GM10266 (cell line): ENCODE data around the gene WNT9A.

ENCODE experiments used
- DNase-seq: peaks from one replicate; pipeline ENCODE4 v3.0.0; 2012; ENCODE audit errors: extremely low spot score
- TF ChIP-seq, protein P1 (sequence below): IDR thresholded peaks from 2 replicates; pipeline ENCODE4 v1.5.1; 2012; ENCODE audit warnings: mild to moderate bottlenecking, low read depth; ENCODE audit not compliant: control insufficient read depth, insufficient read depth; ENCODE audit errors: missing control alignments

Gene WNT9A

DNA sequence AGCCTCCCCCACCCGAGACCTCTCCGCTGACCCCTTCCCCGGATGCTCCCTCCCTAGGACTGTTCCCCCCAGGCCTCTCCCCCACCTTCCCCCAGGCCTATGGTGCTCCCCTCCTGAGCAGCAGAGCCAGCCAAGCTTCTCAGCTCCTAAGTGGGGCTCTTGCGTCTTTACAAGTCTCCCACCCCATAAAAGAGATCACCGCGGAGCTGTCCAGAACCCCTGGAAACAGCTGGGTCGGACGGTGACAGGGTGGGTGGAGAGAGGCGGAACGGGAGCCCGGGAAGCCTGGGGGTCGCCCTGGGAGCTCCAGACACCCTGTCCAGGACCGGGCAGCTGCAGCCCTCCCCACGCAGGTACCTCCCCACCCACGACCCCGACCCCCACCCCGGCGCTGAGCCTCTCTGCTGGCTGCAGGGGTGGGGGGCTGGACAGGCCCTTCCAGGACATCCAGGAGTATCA lies 61.2 kb downstream of the WNT9A start:
- no peak for DNase-seq
- TF ChIP-seq, protein P1, sequence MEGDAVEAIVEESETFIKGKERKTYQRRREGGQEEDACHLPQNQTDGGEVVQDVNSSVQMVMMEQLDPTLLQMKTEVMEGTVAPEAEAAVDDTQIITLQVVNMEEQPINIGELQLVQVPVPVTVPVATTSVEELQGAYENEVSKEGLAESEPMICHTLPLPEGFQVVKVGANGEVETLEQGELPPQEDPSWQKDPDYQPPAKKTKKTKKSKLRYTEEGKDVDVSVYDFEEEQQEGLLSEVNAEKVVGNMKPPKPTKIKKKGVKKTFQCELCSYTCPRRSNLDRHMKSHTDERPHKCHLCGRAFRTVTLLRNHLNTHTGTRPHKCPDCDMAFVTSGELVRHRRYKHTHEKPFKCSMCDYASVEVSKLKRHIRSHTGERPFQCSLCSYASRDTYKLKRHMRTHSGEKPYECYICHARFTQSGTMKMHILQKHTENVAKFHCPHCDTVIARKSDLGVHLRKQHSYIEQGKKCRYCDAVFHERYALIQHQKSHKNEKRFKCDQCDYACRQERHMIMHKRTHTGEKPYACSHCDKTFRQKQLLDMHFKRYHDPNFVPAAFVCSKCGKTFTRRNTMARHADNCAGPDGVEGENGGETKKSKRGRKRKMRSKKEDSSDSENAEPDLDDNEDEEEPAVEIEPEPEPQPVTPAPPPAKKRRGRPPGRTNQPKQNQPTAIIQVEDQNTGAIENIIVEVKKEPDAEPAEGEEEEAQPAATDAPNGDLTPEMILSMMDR, result no peak

DNA sequence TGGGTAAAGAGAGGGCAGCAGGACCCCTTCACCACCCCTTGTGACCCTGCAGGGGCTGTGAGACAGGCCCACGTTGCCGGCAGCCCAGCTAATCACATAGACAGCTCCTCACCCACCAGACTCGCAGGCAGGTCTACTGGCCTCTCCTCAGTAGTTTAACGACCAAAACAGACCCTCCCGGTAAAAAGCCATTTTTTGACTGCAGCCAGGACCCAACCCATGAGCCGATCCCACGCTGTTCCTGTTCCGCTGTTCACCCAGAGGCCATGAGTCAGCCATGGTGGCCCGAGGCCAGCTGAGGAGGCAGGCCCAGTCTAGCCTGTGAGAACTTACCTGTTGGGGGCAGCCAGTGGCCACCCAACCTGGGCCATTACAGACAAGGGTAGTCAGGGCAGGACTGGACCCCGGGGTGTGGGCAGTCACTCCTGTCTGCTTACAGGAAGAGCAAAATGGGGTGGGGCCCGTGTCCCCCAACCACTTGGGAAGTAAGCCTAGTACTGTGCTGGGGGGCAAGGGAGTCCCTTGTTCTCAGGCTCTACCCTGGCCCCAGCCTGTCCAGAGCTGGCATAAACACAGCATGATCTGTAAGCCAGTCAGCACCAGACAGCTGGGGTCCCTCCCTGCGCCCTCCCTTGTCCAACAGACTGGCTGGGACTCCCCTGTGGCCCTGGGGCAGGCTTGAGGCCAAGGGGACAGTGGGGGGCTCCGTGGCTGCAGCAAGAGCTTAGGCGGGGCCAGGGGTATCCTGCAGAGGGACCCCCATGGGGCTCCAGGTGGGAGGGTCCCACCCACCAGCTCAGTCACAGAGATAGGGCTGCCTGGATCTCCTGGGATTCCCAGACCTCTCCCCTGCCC lies 61.9 kb downstream of the WNT9A start:
- no peak for DNase-seq
- TF ChIP-seq, protein P1, result no peak

DNA sequence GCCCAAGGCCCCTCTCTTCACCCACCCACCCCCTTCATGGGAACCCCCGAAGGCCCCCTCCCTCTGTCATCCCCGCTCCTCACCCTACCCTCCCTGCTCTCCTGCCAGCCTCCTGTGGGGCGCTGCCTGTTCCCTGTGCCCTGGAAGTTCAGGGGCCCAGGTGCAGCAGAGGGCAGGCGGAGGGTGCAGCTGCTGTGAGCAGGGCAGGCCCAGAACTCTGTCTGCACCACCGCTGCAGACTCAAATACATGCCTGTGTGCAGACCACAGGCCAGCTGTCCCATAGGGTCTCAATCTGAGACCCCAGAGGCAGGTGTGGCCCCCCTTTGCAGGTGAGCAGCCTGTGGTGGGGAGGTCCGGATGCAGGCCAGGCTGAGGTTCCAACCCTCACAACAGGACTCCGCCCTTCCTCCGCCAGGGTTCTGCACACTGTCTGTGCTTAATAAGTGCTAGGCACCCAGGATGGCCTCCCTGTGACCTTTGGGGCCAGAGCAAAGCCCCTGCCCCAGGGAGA lies 62.5 kb downstream of the WNT9A start:
- DNase-seq, result no peak
- TF ChIP-seq, protein P1, result no peak

DNA sequence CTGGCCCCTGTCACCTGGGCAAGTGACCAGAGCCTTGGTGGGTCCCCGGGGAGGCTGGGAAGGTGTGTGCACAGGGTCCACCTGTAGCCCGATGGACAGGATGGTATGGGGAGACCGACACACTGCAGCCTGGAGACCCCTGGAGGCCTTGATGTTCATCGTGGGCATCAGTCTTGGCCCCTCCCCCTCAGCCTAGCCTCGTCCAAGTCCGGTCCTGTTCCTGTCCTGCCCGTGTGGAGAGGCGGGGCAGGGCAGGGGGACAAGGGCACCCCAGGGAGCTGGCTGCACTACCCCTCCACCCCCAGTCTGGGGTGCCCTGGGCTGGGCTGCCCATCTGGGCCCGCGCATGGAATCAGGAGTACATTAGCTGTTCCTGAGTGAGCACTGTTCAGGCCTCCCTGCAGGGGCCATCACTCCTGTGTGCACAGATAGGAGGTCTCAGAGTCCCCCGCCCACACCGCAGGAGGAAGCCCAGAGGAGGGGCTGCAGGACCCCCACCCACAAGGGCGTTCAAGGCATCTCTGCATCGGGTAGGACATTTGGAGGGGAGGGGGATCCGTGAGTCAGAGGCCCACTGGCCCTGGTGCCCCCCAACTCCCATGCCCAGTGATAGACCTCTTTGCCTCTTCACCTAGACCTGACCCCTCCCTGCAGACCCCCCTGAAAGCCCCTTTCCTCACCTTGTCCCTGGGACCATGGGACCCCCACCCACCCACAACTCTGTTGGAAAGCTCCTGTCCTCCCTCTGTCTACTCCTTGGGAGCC lies 63.2 kb downstream of the WNT9A start:
- DNase-seq, result no peak
- TF ChIP-seq, protein P1, result no peak

DNA sequence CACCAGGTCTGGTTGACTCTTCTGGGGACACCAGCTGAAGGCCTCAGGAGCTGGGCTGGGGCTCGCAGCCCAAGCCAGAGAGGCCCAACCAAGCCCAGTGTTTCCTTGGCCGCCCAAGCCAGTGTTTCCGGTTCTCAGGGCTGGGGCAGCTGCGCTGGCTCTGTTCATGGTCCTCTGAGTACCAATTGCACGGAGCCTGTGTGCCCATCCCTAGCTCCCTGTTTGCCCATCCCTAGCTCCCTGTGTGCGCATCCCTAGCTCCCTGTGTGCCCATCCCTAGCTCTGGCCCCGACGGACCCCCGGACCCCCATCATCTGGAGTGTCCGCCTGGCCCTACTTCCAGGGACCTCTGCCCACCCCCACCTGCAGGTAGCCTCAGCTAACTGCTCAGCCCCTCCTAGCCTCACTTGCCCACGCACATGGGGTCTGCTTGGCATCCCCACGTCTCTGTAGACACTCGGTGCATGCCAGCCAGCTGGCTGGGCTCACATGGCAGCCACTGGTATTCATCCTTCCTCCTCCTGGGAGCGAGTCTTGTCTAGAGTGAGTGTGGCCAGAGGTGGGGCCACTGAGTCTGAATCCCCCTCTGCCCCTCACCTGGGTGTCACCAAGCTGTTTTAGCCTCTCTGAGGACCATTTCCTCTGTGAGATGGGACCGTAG lies 64.0 kb downstream of the WNT9A start:
- TF ChIP-seq, protein P1, result no peak

DNA sequence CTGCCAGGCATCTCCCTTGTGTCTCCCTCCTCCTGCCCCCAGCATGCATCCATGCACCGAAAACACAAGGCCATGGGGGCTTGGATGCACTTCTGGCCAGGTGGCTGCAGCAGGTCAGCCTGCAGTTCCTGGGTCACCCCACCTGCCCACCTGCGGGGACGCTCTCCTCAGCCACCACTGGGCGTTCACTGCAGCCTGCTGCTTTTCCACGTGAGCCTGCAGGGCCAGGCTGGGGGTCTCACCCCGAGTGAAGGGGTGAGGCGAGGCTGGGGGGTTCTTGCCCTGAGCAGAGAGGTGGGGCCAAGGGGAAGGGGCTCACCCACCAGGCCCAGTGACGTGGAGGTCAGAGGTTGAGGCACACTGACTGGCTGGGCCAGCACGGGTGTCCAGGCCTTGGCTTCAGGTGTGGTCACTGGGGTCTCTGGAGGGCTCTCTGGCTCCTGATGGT lies 64.6 kb downstream of the WNT9A start:
- TF ChIP-seq, protein P1, result no peak
- DNase-seq, result no peak

More for the DNA sequence above, 64.0 kb downstream of the WNT9A start:
- no peak for DNase-seq
